Neuron (in vitro differentiated cells): ENCODE results near the gene TRUB1.

Experiments
- H2AFZ ChIP-seq: one replicate; pipeline ENCODE4 v1.6.1; 2013; ENCODE audit warnings: low read depth, mild to moderate bottlenecking, inconsistent platforms, low read length, moderate library complexity
- H3K27me3 ChIP-seq: one replicate; pipeline ENCODE4 v1.6.1; 2013; ENCODE audit warnings: low read length; ENCODE audit not compliant: insufficient read depth
- H3K36me3 ChIP-seq: one replicate; pipeline ENCODE4 v1.6.1; 2013; ENCODE audit warnings: low read length; ENCODE audit not compliant: insufficient read depth
- H3K4me1 ChIP-seq: one replicate; pipeline ENCODE4 v1.6.1; 2013; ENCODE audit warnings: low read length; ENCODE audit not compliant: insufficient read depth
- H3K4me3 ChIP-seq: 2 replicates; pipeline ENCODE4 v1.5.1; 2013; ENCODE audit warnings: mild to moderate bottlenecking, low read length, moderate library complexity
- H3K9me3 ChIP-seq: one replicate; pipeline ENCODE4 v1.6.1; 2013; ENCODE audit warnings: low read length

The TRUB1 gene

DNA sequence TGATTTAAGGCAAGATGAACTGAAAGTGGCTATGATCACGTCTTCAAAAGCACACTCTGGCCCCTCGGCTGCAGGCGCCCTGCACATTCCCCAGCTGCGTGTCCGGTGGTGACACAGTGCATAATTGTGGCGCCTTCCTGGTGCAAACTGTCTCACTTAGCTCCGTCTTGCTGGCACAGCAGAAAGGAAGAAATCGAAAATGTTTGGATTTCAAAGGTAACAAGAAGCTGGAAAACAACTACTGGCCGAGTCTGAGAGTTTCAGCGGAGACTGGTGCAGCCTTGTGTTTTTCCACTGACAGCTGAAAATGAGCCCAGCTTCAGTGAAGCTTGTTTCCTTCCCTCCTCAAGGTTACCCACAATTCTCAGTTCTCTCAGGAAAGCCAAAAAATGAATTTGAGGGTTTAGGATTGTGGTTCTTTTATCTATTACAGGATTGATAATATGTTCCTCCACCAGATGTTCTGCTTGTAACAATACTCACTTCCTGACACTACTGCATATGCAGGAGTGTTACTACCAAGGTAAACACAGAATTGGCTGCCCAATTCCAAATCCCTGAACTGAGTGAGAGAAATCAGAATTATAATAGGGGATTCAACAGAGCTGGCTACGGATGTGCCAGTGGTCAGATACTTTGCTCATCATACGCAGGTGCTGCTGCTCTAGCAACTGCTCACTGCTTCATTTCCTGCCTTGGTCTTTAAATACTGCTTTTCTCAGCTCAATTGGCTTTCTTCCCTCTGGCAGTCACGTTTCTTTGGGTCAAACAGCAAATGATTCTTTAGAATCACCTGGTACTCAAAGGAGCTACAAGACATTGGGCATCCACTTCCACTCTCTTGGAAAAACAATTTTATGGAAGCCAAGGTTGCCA is 63.7 kb downstream of the TRUB1 start:
- no peaks in the 10 kb centered on the region for H3K9me3 ChIP-seq
- no peaks in the 10 kb centered on the region for H3K4me1 ChIP-seq
- H3K4me3 ChIP-seq, result no peak overlapping the region
- H3K36me3 ChIP-seq, result no peaks in the 10 kb centered on the region
- H2AFZ ChIP-seq, result no peak overlapping the region
- H3K27me3 ChIP-seq, result no peaks in the 10 kb centered on the region

GRCh38 chr10:115003396-115003795 is 65.4 kb downstream of the TRUB1 start:
- H3K4me3 ChIP-seq, result no peak overlapping the region
- H3K9me3 ChIP-seq, result no peaks in the 10 kb centered on the region
- no peaks in the 10 kb centered on the region for H3K36me3 ChIP-seq
- H3K4me1 ChIP-seq, result no peaks in the 10 kb centered on the region
- no peaks in the 10 kb centered on the region for H3K27me3 ChIP-seq
- H2AFZ ChIP-seq, result no peak overlapping the region

DNA sequence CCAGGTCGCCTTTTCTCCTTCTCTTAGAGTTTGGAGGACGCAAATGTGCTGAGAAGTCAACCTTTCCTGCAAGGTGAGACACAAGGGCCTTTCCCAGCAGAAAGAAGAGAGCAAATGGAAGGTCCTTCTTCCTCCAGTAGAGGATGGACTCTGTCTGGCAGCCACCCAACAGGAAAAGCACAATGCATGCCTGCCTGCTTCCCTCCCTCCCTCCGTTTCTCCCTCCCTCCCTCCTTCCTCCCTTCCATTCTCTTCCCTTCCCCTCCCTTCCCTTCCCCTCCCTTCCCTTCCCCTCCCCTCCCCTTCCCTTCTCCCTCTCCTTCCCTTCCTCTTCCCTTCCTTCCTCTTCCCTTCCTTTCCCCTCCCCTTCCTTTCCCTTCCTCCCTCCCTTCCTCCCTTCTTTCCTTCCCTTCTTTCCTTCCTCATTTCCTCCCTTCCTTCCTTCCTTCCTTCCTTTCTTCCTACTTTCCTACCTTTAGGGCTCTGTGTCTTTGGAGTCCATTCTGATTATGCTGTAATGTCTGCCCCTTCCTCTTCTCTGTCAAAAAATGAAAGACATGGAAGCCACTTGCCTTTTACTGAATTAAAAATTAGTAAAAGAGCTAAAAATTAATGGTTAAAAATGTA is 66.4 kb downstream of the TRUB1 start:
- no peaks in the 10 kb centered on the region for H3K36me3 ChIP-seq
- no peaks in the 10 kb centered on the region for H3K9me3 ChIP-seq
- no peak overlapping the region for H3K4me3 ChIP-seq
- H3K27me3 ChIP-seq, result no peaks in the 10 kb centered on the region
- H3K4me1 ChIP-seq, result no peaks in the 10 kb centered on the region
- H2AFZ ChIP-seq, result no peak overlapping the region

DNA sequence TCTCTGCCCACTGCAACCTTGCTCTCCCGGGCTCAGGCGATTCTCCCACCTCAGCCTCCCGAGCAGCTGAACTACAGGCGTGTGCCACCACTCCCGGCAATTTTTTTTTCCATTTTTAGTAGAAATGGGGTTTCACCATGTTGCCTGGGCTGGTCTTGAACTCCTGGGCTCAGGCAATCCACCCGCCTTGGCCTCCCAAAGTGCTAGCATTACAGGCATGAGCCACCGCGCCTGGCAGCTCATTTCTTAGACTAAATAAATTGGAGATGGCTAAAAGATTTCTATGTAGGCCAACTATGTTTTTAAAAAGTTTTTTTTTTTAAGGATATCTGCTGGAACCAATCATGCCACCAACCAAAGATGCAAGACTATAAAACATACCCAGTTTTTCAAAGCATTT is 67.8 kb downstream of the TRUB1 start:
- Histone ChIP-seq H3K4me3 (no peak overlapping the region), H2AFZ (no peak overlapping the region), H3K27me3 (no peaks in the 10 kb centered on the region), H3K9me3 (no peaks in the 10 kb centered on the region), H3K4me1 (no peaks in the 10 kb centered on the region), H3K36me3 (no peaks in the 10 kb centered on the region)

DNA sequence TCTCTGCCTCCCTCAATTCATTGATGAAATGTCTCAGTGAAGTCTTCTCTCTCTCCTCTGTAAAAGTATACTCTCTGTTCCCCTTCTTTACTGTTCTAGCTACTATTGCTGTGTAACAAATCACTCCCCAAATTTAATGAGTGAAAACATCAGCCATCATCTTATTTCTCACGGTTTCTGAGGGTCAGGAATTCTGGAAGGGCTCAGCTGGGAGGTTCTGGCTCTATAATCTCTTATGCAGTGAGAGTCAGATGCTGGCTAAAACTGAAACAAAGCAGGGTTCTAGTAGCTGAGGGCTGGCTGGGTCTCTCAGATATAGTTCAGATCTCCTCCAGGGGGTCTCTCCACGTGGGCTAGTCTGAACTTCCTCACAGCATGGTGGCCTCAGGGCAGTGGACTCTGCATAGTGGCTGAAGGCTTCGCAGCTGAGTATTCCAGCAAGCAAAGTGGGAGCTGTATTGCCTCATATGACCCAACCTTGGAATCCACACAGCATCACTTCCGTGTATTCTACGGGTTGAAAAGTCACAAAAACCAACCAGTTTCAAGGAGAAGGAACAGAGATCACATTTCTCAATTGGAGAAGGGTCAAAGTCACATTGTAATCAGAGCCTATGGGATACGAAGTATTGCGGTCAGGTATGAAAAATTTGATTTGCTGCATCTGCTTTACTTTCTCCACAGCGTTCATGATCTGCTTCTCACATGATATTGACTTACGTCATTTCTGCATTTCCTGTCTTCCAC is 80.4 kb downstream of the TRUB1 start:
- Histone ChIP-seq H3K36me3 (no peaks in the 10 kb centered on the region), H3K27me3 (no peaks in the 10 kb centered on the region), H3K9me3 (no peaks in the 10 kb centered on the region), H2AFZ (no peak overlapping the region), H3K4me3 (no peak overlapping the region), H3K4me1 (peaks cover 3% of the 10 kb centered on the region)

DNA sequence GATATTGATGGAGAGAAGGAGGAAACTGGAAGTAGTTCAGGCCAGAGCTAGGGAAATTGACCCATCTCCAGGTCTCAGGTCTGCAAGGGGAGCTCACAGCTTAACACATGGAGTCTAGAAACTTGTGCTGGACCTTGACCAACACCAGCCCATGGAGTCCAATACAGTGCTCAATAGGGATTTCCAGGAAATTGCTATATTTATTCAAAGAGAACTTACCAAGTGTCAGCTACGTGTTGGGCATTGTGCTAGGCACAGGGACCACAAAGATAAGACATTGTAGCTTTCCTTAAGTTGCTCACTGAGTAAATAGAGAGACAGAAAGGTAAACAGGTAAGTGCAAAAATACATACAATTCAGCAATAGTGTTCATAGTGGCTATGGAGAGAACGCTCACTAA is 82.5 kb downstream of the TRUB1 start:
- no peak overlapping the region for H2AFZ ChIP-seq
- H3K36me3 ChIP-seq, result no peaks in the 10 kb centered on the region
- H3K4me3 ChIP-seq, result no peak overlapping the region
- H3K4me1 ChIP-seq, result peaks cover 3% of the 10 kb centered on the region
- no peaks in the 10 kb centered on the region for H3K27me3 ChIP-seq
- H3K9me3 ChIP-seq, result no peaks in the 10 kb centered on the region

GRCh38 chr10:115022733-115023132 is 84.7 kb downstream of the TRUB1 start:
- Histone ChIP-seq H3K36me3 (no peaks in the 10 kb centered on the region), H3K4me1 (peaks cover 3% of the 10 kb centered on the region), H3K4me3 (no peak overlapping the region), H2AFZ (peak overlapping the region; percentile 40), H3K27me3 (no peaks in the 10 kb centered on the region), H3K9me3 (no peaks in the 10 kb centered on the region)

DNA sequence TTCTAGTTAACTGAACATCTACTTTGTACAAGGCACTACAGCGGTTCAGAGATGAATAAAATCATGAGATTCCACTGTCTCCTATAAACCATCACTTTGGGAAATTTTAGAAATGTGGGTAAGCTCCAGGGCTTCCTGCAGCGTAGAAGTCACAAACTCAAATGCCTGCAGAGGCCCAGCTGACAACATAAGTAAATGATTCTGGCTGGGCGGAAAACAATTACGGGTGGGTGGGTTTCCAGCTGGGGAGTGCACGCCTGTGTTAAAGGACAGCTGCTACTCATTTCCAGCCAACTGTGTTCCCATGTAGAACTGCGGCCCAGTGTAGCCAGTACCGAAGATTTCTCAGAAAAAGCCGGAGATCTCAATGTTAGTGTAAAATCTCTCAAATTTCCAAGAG is 85.7 kb downstream of the TRUB1 start:
- H2AFZ ChIP-seq, result no peak overlapping the region
- H3K27me3 ChIP-seq, result no peaks in the 10 kb centered on the region
- no peaks in the 10 kb centered on the region for H3K36me3 ChIP-seq
- peaks cover 3% of the 10 kb centered on the region for H3K4me1 ChIP-seq
- no peak overlapping the region for H3K4me3 ChIP-seq
- H3K9me3 ChIP-seq, result no peaks in the 10 kb centered on the region

DNA sequence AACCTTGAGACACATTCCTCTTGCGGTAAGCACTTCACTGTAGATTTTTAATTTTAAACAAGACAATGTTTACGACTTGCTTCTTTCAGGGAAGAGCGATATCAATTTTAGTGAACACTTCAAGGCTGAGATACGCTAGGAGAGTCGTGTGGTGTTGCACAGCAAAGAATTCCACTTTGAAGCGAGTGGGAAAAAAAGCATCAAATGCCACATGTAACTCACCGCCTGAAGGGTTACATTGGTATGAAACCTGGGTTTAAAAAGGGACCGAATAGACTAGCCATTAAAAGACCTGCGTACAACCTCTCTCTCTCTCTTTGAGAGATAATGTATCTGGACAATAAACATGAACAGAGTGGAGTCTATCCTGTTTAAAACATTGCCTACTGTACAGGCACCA is 86.4 kb downstream of the TRUB1 start:
- Histone ChIP-seq H3K36me3 (no peaks in the 10 kb centered on the region), H2AFZ (no peak overlapping the region), H3K4me3 (no peak overlapping the region), H3K4me1 (peaks cover 3% of the 10 kb centered on the region), H3K27me3 (no peaks in the 10 kb centered on the region), H3K9me3 (no peaks in the 10 kb centered on the region)

- H3K36me3 ChIP-seq, result no peaks in the 10 kb centered on the region
- no peaks in the 10 kb centered on the region for H3K9me3 ChIP-seq
- H3K27me3 ChIP-seq, result no peaks in the 10 kb centered on the region
- no peak overlapping the region for H3K4me3 ChIP-seq
- peaks cover 7% of the 10 kb centered on the region for H3K4me1 ChIP-seq
- no peak overlapping the region for H2AFZ ChIP-seq
Observed at GRCh38 chr10:115026056-115026745, 88.2 kb downstream of the TRUB1 start.

GRCh38 chr10:115026746-115027140 is 88.7 kb downstream of the TRUB1 start:
- H2AFZ ChIP-seq, result no peak overlapping the region
- H3K27me3 ChIP-seq, result no peaks in the 10 kb centered on the region
- H3K36me3 ChIP-seq, result no peaks in the 10 kb centered on the region
- no peak overlapping the region for H3K4me3 ChIP-seq
- H3K9me3 ChIP-seq, result no peaks in the 10 kb centered on the region
- H3K4me1 ChIP-seq, result peaks cover 7% of the 10 kb centered on the region
